Measurements from ENCODE around the gene CCNY. TPM values are rescaled to one million over a fixed set of nuclear protein-coding genes. Genes with fewer than 3 reads are reported as not detected.
A peak's percentile ranks its signal among the peaks of the same experiment; 100 is the strongest.

The CCNY gene
- total RNA-seq, 1 experiment from 2014 or later: 80.4 TPM

DNA sequence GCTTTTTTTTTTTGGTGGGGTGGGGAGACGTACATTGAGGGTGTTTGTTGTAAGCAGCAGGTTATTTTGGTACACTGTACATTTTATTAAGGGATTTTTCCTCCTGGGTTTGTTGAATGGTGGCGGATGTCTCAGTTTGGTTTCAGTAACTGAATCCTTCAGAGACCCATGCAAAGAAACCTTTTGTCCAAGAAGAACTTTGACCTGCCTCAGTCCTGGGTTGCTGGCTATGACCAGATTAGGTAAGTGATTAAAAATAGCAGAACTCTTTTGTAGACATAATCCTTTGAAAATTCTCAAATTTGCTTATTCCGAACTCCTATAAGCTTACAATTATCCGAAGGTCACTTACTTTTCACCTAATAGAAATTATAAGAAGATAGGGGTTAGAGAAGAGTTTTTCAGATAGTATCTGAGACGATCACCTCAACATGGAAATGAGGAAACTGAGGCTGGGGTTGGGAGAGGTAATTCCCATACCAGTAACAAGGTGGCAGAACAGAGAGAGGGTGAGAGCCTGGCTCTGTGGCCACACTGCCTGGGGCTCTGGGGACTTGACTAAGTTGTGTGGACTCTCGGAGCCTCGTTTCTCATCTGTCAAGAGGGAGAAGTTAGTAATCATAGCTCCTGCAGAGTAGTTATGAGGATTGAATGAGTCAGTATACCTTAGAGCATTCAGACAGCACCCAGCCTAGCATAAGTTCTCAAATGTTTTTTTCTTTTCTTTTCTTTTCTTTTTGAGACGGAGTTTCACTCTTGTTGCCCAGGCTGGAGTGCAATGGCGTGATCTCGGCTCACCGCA lies 87.4 kb downstream of the CCNY start:
- peak; percentile 28 for DNase-seq (ENCODE audit: low read depth)

DNA sequence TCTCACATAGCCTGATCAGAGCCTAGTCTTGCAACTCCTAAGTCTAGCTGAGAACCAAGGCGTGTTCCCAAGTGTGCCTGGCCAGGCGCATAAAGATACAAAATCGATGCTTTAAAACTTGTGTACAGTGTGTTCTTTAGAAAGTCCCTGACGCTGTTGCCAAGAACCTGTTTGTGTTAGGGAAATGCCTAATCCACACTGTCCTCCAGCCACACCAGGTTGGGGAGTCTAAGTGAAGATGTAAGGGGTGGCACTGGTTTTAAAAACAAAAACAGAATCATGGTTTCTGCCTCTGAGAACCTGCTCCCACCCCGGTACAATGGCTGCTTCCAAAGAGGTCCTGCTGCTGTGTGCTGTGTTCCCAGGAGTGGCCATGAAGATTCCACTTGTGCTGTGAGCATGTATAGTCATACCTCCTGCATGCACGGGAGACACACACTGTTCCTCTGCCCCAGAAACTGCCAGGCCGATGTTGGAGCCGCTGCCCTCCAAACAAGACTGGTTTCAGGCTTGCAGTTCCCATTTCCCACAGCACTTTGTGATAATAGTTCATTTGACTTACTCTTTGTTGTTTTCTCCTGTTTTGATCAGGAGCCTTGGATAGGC lies 88.5 kb downstream of the CCNY start:
- DNase-seq (ENCODE audit: low read depth): no peak

DNA sequence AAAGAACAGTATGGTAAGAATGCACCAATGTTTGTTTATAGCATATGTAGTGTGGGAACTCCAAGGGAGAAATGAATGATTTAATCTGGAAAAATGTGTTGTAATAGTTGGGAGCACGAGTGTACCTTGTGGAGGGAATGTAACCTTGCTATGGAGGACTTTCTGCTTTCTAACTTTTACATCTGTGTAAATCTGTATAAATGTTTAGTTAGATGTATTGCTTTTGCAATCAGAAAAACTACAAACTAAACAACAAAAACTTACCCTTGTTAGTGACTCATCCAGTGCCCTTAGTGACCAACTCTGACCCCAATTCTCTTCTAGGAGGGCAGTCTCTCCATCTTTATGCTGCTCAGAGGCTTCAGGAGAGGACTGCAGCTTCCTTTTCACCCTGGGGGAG lies 89.3 kb downstream of the CCNY start:
- DNase-seq (ENCODE audit: low read depth): no peak

DNA sequence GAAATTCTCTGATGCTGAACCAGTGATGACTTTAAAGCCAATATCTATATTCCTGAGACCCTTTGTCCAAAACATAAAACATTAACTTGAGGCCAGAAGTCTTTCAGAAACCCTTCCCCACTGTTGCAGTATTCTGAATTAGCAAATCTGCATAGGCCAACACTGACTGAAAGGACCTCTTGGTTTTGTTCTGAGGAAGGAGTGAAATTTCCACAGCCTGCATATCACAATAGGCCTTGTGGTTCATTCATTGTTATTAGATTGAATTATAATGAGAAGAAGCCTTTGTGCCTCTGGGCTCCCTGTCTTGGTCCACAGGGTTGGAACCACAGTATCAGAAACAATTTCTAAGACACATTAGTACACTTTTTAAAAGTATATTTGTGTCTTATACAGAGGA lies 90.3 kb downstream of the CCNY start:
- DNase-seq (ENCODE audit: low read depth): no peak

DNA sequence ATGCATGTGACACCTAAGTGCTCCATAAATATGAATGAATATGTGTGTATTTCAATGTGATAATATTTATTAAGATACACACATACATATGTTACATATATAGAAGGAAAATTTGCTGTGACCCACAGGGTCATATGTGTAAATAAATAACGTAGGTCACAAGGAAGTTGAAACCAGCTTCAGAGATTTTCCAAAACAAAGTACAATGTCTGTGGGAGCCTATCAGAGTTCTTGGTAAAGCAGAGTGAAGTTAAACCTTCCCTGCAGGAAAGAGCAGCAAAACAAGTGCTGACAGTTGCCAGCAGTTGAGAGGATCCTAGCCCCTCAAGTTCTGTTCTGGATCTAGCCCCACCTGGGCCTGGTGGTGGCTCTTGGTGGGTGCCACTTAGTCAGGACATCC lies 91.2 kb downstream of the CCNY start:
- DNase-seq (ENCODE audit: low read depth): no peak

DNA sequence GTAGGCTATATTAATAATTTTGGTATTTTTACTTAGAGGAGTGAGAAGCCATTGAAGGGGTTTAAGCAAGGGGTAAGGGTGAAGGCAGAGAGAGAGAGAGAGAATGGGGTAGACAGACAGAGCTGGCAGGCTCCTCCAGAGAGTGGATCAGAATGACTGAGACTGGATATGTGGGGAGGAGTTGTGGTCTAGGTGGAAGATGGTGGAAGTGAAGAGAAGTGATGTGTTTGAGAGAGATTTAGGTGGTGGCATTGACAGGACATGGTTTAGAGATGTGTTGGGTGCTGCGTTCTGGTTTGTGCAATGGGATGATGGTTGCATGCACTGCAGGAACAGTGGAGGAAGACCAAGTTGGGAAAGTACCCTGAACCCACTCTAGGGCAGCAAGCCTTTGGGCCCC lies 92.2 kb downstream of the CCNY start:
- DNase-seq (ENCODE audit: low read depth): no peak

DNA sequence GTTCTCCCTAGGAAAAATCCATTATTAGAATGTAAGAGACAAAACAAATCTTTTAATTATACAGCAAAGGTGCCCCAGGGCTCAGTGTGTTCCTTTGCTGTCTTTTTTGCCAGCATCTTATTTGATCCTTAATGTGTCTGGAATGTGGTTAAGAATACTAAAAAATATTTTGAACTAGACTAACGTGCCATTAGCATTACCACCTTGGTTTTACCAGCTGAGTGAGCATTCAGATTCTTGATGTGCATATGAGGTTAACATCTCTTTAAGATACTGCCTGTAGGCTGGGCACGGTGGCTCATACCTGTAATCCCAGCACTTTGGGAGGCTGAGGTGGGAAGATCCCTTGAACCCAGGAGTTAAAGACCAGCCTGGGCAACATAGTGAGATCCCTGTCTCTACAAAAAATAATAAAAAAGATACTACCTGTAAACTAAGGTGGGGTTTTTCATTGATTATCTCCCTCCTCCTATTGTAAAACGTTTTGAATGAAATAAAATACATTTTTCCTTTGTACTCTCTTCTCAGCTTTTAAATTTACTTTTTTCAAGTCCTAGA lies 96.6 kb downstream of the CCNY start:
- no peak for DNase-seq (ENCODE audit: low read depth)

DNA sequence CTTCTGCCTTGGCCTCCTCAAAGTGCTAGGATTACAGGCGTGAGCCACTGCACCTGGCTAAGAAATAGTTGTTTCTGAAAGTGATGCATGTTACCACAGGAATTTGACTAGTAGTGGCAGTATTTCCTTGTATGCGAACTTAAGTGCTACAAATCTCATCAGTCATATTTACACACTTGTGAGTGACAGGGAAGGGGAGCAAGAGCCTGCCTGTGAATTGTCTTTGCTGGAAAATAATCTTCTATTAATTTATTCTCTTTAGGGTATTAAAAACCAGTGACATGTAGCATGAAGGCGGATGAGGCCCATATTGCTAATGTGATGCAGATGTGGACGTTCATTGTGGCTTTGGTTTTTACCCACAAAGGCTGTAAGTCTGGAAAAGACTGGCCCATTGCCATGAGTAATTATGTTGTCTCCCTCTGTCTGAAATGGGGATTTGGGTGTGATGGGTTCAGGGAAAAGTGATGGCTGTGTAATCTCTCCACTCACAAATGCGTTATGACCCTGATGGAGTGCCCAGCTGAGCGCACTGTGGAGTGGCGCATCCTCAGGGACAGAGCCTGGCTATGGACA lies 97.6 kb downstream of the CCNY start:
- no peak for DNase-seq (ENCODE audit: low read depth)

DNA sequence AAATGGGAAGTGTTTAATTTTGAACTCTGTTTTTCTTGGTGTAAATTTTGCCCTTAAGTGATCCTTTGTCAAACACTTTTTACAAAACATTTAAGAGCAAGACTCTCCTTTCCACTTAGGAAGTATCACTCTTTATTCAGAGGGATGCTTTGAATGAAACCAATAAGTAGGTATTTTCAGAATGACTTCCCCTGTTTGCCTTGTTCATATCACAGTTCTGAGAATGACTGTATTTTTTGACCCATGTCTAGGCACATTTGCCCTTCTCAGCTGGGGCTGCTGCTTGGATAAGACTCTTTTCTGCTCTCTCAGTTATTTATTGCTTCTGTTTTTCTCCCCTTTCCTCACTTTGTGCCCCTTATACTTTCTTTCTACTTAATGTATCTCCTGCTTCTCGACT lies 98.2 kb downstream of the CCNY start:
- DNase-seq (ENCODE audit: low read depth): no peak

DNA sequence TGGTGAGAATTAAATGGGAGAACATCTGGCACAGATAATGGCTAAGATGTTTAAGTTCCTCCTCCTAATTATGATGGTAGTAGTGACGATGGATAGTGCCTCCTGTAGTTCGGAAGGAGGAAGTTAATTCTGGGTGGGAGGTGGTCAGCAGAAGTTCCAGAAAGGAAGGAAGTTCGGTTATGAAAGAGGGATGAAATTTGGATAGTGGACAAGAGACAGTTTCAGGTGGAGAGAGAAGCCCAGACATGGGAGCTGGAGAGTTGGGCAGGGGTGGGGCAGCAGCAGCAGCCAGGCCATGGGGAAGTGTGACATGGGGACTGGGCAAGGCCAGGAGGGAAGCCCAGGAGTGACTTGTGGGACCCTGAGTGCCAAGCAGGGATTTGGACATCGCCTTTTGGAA lies 99.5 kb downstream of the CCNY start:
- no peak for DNase-seq (ENCODE audit: low read depth)

DNA sequence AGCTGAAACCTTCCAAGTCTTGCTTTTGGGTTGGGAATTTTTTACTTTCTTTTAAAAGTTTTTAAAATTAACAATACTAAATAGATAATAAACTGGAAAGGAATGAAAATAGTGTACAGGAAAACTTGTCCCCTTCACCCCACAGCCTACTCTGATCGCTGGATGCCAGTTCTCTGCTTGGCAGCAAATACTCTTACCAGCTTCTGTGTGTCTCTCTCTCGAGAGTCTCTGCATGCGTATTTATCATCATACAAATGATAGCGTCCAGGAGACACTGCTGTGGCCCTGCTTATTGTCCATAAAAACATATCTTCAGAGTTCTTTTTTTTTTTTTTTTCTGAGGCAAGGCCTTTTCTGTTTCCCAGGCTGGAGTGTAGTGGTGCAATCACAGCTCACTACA lies 101.5 kb downstream of the CCNY start:
- no peak for DNase-seq (ENCODE audit: low read depth)

DNA sequence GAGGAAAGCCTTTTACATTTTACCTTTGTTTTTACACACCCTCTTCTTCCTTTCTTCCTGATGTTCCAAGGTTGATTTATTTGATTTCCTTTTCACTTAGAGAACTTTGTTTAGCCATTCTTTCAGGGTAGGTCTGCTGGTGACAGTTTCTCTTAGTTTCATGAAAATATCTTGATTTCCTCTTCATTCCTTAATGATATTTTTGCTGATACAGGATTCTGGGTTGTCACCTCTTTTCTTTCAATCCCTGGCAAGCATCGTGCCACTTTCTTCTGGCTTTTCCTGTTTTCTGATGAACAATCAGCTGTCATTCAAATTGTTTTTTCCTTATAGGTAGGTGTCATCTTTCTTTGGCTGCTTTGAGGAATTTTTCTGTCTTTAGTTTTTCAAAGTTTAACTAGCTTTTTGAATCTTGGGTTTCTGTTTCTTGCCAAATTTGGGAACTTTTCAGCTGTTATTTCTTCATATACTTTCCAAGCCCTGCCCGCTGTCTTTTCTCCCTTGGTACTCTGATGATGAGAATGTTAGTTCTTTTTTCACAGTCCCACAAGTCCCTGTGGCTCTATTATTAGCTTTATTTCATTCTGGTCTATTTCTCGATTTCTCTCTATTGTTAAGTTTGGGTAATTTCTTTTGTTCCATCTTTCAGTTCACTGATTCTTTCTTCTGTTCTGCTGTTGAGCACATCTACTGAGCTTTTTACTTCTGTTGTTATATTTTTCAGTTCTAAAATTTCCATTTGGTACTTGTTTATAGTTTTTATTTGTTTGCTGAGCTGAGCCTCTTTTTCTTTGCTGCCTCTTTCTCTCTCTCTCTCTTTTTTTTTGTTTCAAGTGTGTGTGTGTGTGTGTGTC lies 102.6 kb downstream of the CCNY start:
- no peak for DNase-seq (ENCODE audit: low read depth)

DNA sequence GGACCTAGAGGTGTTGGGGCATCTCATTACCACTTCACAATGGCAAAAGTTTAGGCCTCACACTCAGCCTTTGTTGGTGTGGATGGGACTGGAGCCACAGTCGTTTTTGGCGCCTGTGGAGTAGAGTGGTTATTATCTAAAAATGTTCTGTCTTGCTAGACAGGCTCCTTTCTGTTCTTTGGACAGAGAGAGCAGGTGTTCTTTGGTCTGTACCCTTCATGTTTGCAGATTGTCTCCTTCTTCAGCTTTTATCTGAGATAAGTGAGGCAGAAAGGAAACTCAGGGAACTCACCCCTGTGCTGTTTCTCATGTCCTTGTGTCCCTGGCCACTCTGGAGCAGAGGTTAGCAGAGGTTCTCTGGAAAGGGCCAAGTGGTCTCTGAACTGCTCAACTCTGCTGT lies 103.7 kb downstream of the CCNY start:
- no peak for DNase-seq (ENCODE audit: low read depth)

DNA sequence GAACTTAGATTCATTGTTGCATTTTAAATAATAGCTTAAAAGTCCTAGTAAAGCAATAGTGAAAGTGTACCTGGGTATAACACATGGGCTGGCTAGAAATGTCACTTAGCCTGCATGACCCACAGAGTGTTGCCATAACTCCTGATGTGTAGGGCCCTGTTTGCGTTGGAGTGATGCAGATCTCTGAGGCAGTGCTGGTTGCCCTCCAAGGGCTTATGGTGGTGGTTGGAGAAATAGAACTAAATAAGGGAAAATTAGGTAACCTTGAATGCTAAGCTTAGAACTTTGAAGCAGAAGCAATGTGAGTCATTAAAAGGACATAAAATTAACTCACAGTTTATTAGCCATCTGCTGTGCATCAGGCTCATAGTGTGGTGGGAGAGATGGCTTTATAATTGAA lies 105.7 kb downstream of the CCNY start:
- DNase-seq (ENCODE audit: low read depth): no peak

DNA sequence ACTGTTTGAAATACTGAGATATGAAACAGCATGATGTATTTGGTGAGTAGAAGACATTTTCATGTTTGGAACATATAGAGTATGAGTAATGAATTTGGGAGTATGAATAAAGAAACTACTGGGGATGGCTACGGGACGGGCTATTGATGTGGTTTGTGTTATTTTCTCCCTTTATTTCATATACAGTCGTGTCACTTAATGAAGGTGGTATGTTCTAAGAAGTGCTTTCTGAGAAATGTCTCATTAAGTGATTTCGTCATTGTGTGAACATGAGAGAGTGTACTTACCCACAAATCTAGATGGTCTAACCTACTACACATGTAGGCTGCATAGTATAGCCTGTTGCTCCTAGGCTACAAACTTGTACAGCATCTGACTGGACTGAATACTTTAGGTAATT lies 106.3 kb downstream of the CCNY start:
- DNase-seq (ENCODE audit: low read depth): no peak

DNA sequence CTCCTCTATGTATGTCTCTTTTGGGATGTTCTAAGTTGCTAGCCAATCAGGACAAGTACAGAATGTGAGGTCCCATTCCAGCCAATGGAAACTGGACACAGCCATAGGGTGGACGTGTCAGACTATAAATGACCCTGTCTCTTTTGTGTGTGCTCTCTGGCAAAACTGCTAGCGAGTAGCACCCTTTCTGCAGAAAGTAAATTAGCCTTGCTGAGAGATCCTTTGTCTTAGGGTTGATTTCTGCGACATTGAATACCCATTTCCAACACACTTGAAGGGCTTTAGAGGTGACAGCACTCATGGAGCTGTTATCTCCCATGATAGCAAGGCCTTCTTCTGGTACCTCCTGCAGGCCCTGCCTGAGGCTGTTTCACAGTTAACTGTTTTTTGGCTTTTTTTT lies 107.5 kb downstream of the CCNY start:
- DNase-seq (ENCODE audit: low read depth): no peak

DNA sequence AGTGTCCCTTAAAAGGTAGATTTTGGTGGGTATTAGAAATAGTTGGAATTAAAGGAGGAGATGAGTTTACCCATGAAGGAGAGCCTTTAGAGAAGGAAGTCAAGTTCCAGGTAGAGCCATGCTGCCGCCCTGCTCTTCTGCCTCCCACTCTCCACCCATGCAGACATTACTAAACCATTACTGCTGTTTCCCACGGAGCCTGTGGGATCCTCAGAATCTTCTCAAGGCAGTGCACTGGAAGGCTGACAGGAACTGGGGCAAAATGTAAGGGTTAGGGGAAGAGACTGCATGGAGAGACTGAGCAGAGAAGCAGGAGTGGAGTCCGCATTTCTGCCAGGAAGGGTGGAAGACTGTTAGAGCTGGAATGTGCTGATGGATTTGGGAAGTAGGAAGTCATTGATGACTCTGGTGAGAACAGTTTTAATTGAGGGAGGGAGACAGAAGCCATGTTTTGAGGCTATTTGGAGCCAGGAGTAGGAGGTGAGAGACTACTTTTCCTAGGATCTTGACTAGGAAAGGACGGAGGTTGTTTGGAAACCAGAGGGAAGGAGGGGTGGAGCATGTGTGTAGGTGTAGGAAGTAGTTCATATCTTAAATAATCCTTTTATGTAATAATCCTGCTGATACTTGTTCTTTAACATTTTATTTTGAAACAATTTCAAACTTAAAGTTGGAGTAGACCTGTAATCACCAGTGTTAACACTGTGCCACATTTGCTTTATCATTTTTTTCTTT lies 109.0 kb downstream of the CCNY start:
- DNase-seq (ENCODE audit: low read depth): no peak

DNA sequence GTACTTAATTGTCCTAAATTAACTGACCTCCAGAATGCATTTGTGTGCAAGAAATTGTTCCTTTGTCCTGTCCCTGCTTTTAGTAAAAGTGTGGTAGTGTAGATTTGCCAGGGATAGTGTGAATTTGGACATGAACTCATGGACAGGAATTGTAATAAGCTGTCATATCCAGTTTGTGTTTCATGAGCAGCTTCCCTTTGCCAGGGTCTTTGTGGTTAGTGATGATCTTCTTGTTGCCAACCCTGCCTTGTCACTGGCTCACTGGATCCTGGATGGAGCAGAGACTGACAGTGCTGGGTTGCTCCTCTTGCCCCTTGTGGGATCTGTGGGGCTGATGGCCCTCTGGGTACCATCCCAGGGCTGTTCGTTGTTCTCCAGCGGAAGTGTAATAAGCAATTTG lies 110.1 kb downstream of the CCNY start:
- no peak for DNase-seq (ENCODE audit: low read depth)

DNA sequence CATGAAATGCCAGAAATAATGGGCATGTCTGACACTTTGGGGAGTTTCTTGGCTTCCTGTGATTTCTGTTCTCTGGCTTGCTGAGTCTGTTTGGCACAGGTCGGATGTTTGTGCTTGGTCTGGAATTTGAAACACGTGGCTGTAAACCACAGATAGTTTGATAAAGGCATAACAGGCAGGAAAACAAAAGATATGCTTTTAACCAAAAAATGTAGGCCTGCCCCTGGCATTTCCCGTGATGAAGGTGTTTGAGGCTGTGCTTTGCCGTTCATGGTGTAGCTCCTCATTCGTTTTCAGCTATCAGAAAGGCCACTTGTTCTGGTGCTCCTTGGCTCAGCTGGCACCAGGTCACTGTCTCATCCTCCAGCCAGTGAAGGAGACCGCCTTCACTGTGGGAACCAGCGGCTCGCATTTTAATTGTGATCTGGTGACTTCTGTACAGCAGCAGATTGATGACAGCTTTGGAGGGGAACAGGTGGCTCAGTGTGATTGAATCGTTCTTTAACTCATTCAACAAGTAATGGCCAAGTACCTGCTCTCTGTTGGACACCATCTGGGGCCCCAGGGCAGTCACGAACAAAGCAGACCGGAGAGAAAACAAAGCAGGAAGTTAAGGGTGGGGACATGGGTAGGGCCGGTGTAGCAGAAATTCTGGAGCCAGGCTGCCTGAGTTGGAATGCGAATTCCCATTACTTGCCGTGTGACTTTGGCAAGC lies 111.5 kb downstream of the CCNY start:
- DNase-seq (ENCODE audit: low read depth): peak; percentile 75

Measured in HT1080 (cell line).